Measurements from ENCODE around the gene PRKCA.

Gene PRKCA

DNA sequence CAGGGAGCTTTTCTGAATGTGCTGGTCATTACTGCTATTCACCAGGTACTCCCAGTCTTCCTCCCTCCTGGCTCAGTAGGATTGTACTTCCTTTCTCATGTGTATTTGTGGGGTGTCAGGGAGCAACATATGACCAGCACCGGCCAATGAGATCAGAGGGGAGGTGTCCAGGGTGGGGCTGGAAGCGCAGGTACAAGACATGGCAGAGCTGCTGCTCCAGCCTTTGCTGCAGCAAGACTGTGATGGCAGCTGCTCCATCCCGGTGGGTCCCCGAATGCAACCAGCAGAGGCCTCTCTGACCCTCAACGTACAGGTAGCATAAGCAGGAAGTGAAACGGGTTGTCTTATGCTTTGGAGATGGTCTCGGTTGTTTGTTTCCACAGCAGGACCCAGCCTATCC, 478.7 kb downstream of the PRKCA start:
- in situ Hi-C loops (cut with MboI; ENCODE audit: low sequenced_read_pairs) = no loop called here

DNA sequence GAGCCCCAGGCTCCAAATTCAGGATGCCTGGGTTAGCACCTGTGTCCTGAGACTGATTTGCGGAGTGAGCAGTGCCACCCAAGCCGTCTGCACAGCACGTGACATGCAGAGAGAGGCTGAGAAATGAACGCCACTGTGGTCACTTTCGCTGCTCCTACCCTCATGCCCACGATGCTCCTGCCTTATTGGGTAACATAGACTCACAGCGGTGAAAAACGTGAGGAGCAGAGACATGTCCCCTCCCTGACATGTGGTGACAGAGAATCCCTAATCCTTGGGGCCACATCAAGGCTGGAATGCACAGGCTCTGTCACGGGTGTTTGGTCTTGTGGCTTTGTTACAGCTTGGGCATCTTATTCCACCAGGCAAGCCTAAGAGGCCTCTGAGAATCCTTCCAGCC, 480.4 kb downstream of the PRKCA start:
- in situ Hi-C loops (cut with MboI; ENCODE audit: low sequenced_read_pairs) = no loop called here

DNA sequence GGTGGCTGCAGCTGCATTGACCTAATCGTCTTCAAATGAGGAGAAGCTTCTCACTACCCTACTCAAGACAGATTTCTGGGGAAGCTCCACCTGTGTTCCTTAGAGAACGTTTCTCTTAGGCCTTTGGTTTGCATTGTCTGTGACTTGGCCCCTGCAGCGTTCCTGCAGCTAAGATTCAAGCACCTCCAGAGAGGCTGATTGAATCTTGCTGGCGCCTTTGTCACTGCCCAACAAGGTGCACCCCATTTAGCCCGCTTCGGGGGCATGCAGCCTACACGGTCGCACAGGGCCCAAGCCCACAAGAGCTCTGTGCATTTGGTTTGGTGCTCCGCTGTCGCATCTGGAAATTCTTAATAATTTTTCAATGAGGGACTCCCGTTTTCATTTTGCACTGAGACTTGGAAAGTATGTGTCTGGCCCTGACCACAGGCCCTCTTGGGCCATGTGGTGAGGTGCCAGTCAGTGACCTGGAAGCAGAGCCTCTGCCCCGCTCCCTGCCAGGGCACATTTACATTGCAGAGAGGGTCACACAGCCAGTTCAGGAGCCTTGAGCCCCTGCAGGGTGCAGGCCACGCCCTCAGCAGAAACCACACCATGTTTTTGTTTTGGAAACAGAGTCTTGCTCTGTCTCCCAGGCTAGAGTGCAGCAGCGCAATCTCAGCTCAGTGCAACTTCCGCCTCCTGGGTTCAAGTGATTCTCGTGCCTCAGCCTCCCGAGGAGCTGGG, 481.4 kb downstream of the PRKCA start:
- in situ Hi-C loops (cut with MboI; ENCODE audit: low sequenced_read_pairs) = no loop called here

DNA sequence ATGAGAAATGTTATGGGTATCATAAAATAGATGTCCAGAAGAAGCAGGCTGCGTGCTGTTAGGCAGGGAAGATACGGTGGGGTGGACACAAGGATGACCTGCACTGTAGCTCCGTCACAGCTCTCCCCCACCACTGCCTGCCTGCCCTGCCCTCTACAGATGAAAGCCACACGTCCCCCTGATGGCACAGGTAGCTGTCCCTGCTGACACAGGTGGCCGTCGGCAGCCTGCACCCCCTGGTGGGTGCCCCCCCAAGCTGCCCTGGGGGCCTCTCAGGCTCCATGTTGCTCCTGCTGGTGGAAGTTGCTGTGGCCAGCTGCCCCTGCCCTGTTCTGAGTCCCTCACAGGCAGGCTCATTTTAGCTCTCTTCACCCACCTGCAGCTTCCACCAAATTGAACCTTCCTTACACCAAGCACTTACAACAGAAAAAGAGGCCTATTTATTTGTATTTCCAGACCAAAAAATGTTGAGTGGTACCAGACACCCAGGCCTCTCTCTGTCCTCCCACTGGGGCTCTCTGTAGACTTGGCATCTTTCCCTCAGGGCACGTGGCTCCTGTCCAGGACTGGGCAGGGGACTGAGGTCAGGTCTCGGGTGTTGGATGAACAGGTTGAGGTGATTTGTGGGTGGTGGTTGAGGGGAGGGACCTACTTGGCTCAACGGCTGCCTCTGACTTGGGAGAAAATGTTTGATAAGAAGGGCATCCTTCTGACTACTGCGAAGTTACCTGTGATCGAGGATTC, 482.4 kb downstream of the PRKCA start:
- in situ Hi-C loops (cut with MboI; ENCODE audit: low sequenced_read_pairs) = no loop called here

DNA sequence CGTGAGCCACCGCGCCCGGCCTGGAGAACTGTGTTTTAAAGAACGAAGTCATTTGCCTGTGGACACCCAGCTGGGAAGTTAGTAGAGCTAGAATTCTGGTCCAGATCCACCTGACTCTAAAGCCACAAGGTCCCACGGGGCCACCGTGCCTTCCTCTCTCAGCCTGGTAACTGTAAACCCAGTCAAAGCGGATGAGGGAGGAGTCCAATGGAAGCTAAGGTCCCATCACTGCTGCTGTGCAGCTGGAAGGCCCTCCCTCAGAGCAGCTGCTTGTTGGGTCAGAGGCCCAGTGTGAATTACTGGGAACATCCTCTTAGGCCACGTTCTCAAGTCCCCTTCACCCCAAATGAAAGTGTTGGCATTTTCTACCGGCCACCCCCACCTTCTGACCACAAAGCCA, 483.7 kb downstream of the PRKCA start:
- in situ Hi-C loops (cut with MboI; ENCODE audit: low sequenced_read_pairs) = no loop called here

DNA sequence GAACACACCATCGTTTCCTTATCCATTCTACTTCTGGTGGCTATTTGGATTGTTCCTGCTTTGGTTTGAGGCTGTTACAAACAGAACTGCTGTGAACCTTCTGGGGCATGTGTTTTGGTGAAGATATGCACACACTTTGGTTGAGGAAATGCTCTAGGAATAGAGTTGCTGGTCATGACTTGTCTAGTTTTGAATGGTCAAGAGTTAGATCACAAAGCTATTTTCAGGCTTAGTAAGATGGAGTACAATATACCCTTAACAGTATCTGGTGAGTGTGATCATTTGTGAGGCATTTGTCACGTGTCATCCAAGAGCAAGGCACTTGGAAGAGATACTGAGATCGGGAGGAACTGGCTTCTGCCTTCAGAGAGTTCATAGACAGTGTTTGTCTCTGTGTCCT, 485.5 kb downstream of the PRKCA start:
- in situ Hi-C loops (cut with MboI; ENCODE audit: low sequenced_read_pairs) = no loop called here

DNA sequence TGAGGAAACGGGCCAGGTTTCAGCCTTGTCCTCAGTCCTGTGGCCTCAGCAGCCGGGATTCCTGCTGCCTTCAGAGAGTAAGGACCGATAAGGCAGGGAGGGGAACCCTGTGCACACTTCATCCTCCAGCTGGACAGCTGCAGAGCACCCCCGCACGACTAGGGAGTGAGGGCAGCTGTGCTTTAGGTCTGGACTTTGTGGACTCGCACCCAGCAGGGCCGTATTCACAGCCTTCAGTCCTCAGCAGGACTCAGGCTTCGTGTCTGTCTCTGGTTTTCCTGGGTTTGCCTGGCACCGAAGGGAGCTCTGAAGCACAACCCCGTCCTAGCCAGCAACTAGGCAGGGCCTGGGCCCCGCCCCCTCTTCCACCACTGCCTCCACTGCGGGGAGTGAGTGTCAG, 486.7 kb downstream of the PRKCA start:
- in situ Hi-C loops (cut with MboI; ENCODE audit: low sequenced_read_pairs) = no loop called here

DNA sequence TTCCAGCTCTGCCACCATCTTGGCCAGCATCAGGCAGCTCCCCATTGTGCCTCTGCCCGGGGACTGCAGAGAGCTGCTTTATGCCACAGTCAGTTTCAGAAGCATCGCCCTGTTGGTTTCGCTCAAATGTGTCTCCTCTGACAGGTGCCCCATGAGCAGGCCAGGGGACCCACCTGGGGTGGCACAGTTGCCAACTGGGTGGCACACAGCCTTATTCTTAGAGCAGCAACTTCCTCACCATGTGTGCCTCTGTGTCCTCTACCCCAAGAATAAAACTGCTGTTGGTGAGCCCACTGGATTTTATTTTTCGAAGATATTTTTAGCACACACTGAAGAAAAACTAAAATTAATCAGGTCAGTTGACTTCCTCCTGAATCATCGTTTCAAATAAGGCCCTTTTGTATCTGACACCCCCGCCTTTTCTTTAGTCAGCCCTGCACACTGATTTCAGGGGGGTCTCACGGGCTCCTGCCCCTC, 487.6 kb downstream of the PRKCA start:
- in situ Hi-C loops (cut with MboI; ENCODE audit: low sequenced_read_pairs) = no loop called here

DNA sequence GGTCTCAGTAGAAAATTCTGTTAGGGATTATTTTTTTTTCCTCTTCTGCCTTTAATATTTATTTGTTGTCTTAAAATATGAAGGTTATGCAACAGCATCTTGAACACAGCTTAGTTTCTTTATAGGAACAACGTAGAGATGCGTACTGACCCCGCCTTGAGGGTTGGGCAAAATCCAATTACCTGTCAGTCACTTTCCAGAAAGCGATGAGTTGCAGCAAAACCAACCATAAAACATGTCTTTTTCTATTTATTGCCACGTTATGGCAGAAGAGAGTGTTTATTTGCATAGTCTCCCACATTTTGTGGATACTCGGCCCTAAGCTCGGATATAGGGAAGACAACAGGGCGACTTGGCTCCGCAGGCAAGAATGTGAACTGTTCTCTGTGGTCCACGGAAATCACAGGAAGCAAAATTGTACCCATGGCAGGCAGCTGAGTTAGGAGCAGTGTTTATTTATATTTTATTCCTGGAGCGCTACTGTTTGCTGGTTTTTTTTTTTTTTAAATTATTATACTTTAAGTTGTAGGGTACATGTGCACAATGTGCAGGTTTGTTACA, 488.2 kb downstream of the PRKCA start:
- in situ Hi-C loops (cut with MboI; ENCODE audit: low sequenced_read_pairs) = no loop called here

DNA sequence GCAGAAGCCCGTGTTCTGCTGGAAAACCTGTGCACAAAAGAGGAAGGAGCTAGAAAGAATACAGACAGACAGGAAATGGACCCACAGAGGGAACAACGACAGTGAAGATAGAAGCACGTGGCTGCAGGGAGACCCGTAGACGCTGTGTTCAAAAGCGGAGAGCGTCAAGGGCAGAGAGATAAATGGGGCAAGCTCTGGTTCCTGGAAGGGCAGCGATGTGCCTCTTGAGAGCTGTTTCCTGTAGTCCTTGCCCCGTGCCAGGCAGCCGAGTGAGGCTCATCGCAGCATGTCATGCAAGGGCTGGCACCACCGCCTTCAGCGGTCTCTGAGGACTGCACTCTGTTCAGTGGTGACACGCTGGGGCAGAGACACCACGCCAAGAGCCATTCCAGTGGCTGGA, 488.9 kb downstream of the PRKCA start:
- in situ Hi-C loops (cut with MboI; ENCODE audit: low sequenced_read_pairs) = no loop called here

DNA sequence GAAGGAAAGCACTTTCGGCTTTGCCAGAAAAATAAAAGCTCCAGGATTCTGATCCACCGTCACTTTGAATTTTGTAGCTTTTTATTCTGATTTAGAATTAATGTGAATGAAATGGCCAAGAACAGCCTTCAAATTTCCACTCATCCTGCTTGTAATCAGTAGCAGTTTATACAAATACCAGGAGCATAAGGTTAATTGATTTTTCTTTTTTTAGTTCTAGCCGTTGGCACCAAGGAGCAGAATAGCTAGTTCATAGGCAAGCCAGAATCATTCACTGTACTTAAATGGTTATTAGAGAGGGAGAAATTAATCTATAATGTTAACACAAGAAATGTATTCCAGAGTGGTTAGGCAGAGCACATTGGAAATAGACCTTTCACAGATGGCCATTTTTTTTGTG, 491.4 kb downstream of the PRKCA start:
- in situ Hi-C loops (cut with MboI; ENCODE audit: low sequenced_read_pairs) = no loop called here

DNA sequence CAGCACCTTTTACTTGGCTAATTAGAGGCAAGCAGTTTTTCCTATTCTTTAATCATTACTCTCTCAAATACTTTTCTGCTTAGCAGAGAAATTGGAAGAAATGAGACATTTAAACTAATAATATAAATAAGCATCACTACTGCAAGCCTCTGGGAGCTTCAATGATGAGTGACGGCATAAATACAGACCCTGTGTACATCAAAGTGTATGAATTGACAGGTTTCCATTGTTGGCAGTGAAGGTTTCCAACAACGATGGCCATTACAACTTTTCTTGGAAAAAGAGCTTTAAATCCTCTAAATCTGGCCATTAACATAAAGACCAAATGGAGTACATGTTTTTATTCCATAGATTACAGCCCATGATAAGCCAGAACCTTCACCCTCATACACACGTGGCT, 493.1 kb downstream of the PRKCA start:
- in situ Hi-C loops (cut with MboI; ENCODE audit: low sequenced_read_pairs) = no loop called here

DNA sequence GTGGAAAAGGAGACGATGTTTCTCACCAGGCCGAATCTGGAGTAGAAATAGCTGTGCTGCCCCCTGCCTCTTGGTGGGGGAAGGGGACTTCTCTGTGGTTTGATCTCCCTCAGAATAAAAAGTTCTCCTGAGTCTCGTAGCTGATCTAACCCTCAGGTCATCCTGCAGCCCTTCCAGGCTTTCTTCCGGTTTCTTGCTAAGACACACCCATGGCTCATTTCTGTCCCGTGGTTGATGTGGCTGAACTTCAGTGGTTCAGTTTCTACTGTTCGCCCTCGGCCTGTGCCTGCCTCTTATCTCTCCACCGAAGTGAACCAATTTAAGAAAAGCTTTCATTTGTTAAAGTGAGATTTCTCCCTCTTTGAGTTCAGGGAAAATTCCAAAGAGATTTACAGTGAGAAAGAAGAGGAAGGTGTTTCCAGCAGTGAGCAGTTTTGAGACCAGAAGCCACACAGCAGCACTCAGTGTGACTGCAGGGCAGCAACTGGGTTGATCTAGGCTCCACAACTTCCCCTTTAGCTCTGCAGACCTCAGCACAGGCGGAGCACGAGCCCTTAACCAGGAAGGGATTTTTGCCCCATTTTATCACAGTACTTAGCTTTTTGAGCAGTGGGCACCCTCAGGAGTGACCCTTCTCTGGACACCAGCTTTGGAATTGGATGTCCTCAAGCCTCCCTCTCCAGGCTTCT, 497.6 kb downstream of the PRKCA start:
- in situ Hi-C loops (cut with MboI; ENCODE audit: low sequenced_read_pairs) = no loop called here

DNA sequence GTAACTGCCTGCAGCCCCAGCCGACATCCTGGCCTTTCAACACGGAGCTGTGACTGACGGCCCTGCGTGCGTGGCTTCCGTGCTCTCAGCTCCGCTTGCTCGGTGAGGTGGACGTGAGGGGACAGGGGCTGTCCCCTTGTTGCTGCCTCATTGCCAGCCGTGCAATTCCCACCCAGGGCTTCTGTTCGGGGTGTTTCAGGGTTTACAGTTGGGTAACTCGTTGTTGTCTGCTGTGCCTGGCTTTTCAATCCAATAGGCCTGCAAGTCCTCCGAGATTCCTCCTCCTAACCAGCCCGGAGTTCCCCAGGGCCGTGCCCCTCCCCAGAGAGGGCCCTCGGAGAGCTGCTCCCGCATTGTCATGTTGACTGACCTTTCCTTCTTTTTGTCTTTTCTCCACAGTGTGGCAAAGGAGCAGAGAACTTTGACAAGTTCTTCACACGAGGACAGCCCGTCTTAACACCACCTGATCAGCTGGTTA, 501.1 kb downstream of the PRKCA start:
- in situ Hi-C loops (cut with MboI; ENCODE audit: low sequenced_read_pairs) = no loop called here

DNA sequence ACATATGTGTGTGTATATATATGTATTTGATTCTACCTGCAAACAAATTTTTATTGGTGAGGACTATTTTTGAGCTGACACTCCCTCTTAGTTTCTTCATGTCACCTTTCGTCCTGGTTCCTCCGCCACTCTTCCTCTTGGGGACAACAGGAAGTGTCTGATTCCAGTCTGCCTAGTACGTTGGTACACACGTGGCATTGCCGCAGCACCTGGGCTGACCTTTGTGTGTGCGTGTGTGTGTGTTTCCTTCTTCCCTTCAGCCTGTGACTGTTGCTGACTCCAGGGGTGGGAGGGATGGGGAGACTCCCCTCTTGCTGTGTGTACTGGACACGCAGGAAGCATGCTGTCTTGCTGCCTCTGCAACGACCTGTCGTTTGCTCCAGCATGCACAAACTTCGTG, 503.2 kb downstream of the PRKCA start:
- in situ Hi-C loops (cut with MboI; ENCODE audit: low sequenced_read_pairs) = no loop called here

DNA sequence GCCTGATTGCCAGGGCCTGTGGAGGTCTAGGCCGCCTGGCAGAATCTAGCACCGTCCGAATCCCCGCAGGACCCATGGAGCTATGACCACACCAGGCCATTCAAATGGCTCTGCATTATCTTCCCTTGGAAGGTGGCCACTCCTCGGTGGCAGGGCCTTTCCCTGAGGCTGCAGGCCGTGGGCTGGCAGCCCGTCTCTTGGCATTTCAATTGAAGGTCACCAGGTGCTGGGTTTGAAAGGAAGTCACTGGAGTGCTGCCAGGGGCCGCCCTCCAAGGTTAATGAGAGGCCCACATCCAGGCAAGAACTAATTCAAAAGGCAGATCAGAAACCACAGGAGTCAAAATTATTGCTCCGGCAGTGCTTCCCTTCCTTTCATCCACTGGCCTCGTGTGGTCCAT, 504.8 kb downstream of the PRKCA start:
- in situ Hi-C loops (cut with MboI; ENCODE audit: low sequenced_read_pairs) = no loop called here

DNA sequence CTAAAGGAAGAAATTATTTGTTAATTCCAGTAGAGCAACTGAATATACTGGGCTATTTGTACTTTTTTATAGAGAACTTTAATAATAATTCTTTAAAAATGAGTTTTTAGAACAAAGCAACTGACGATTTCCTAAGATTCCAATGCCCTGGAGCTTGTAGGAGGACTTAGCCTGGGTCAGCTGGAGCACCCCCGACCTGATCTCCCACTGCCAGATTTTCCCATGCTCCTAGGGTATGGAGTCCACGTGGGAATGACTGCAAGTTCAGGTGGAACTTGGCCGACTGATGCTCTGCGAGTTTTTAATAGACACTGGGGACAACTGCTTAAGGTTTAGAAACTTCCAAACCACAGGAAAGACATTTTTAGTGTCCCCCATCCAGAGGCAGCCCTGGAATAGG, 507.0 kb downstream of the PRKCA start:
- in situ Hi-C loops (cut with MboI; ENCODE audit: low sequenced_read_pairs) = no loop called here

DNA sequence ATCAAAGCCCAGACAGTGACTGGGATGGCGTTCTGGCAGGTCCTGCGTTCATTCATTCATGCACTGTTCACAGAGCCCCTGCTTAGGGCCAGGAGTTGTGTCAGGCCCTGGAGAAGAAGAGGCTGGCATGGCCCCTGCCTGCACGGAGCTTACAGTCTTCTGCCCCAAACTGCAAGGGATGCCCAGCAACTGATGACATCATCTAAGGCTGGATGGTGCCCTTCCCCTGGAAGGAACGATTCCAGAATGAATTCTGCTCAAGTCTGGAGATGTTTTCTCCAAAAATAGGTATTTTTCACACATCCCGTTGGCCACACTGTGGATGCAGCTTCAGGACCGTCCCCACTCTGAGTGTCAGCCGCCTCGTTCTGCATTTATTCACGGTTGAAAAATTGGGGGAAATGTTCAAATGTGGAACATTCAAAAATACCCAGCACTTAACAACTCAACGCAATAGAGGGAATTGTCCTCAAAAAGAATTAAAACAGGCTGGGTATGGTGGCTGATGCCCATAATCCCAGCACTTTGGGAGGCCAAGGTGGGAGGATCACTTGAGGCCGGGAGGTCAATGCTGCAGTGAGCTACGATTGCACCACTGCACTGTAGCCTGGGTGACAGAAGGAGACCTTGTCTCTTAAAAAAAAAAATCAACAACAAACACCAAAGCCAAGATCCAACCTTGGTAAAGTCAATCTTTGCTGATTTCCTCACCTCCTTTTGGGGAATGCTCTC, 508.7 kb downstream of the PRKCA start:
- in situ Hi-C loops (cut with MboI; ENCODE audit: low sequenced_read_pairs) = no loop called here

DNA sequence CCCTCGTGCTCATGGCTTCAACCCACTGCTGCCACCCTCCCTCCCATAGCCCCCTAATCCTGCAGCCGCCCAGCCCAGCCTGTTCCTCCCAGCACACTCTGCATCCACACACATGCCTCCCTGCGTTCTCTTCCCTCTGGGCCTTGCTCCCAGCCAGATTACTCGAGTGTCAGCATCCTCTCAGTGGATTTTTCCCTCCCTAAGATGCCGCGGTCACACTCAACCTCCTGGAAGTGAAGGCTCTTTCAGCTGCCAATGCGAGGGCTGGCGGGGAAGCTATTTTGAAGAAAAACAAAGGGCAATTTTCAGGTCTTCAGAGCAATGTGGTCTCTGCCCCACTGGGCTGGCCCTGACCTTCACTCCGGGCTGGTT, 509.3 kb downstream of the PRKCA start:
- in situ Hi-C loops (cut with MboI; ENCODE audit: low sequenced_read_pairs) = no loop called here

DNA sequence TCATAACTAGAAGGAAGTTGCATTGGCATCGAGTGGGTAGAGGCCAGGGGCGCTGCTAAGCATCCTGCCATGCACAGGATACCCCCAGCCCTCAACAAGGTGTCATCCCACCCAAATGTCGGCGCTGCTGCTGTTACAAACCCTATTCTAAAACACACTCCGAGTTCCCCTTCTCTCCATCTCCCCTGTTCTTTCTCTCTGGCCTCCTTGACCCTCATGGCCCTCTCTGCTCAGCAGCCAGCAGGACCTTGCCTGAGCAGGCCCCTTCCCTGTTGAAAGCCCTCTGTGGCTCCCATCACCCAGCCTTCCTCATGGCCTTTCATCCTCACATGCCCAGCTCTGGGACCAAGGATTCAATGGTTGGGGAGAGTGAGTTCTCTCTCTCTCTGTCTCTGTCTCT, 510.2 kb downstream of the PRKCA start:
- in situ Hi-C loops (cut with MboI; ENCODE audit: low sequenced_read_pairs) = no loop called here

DNA sequence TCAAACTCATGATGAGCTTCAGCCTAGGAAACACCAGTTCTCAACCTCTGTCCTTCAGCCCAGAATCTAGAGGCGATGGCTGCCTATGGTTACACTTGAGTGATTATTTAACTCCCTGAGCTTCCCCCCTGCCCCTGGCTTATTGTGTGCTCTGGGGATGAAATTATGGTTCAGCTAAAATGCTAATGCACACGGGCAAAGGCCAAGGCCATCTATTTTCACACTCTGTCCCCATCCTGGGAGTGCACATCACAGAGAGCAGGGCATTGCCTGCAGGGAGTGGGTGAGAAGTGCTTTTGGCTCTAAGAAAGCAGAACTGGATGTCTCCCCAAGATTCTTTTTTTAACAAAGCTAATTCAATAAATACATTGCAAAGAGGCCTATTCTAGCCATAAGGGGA, 510.9 kb downstream of the PRKCA start:
- in situ Hi-C loops (cut with MboI; ENCODE audit: low sequenced_read_pairs) = no loop called here
